Activated naive CD4-positive, alpha-beta T cell treated with anti-CD3 and anti-CD28 coated beads, Interleukin-2, amount 50 U/mL, for 72 hours (primary cell): ENCODE data around the gene TMEM150C. TPM values are rescaled to one million over a fixed set of nuclear protein-coding genes. Genes with fewer than 3 reads are reported as not detected.
A peak's percentile ranks its signal among the peaks of the same experiment; 100 is the strongest.
"Not testable (repeated sequence)": the region's sequence is repeated elsewhere in the genome, so short reads cannot be mapped to it uniquely, and the experiment has no call there.

Source experiments
- ATAC-seq, 2 donors: fragments of 150-1000 bp; cut with Tn5 transposase; 2 replicates each; pipeline ENCODE4 v1.10.0; 2021; ENCODE audit warnings: mild to moderate bottlenecking in 2 of 2, moderate library complexity in 2 of 2
- DNase-seq, 2 donors: peaks; one replicate each; pipeline ENCODE4 v3.0.0; 2021 to 2022; ENCODE audit warnings: low spot score in 2 of 2
- H3K27ac Mint-ChIP-seq, 2 donors: one replicate each; pipeline ENCODE4 v1.8.0; 2022; ENCODE audit warnings: mild to moderate bottlenecking in 2 of 2, mixed read lengths in 2 of 2
- H3K36me3 Mint-ChIP-seq, 2 donors: one replicate each; pipeline ENCODE4 v1.8.0; 2022; ENCODE audit warnings: mixed read lengths in 2 of 2
- H3K9me3 Mint-ChIP-seq, 2 donors: one replicate each; pipeline ENCODE4 v1.8.0; 2022; ENCODE audit warnings: mixed read lengths in 2 of 2
- total RNA-seq, 2 donors: library from RNA; stranded (reverse); gene quantifications; one replicate each; pipeline ENCODE4 v1.2.3, GENCODE V29; 2022

The TMEM150C gene
- total RNA-seq, 2 donors from 2014 or later: not detected

- H3K9me3 Mint-ChIP-seq: no peaks in the 10 kb centered on the region
- no peak overlapping the region for H3K27ac Mint-ChIP-seq
- ATAC-seq: no peak
- DNase-seq: no peak
- H3K36me3 Mint-ChIP-seq: no peaks in the 10 kb centered on the region
Measured at GRCh38 chr4:82583897-82584587, 22.3 kb upstream of the TMEM150C start.

DNA sequence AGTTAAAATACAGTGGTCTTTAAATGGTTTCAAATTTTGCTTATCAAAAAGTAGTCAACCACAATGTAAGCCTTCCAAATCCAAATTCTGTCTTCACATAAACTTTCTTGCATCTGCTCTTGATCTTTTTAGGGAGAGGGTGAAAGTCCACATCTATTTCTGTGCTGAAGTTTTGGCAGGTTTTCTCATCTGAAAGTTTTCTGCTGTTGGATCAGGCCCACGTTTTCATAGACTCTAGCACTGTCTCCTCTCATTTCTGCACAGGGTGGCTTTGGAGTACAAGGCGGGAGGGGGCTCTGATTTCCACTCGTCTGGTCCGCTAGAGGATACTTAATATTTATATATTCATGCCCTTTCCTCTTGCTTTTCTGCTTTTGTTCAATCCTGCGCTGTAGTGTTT lies 18.1 kb upstream of the TMEM150C start:
- ATAC-seq: no peak
- no peak overlapping the region for H3K27ac Mint-ChIP-seq
- no peak for DNase-seq

GRCh38 chr4:82578935-82579334 lies 17.1 kb upstream of the TMEM150C start:
- ATAC-seq (no peak), DNase-seq (no peak)
- Mint-ChIP-seq H3K36me3 (no peaks in the 10 kb centered on the region), H3K9me3 (no peaks in the 10 kb centered on the region), H3K27ac (no peak overlapping the region)

More for the DNA sequence above, 18.1 kb upstream of the TMEM150C start:
- no peaks in the 10 kb centered on the region for H3K36me3 Mint-ChIP-seq
- no peaks in the 10 kb centered on the region for H3K9me3 Mint-ChIP-seq

DNA sequence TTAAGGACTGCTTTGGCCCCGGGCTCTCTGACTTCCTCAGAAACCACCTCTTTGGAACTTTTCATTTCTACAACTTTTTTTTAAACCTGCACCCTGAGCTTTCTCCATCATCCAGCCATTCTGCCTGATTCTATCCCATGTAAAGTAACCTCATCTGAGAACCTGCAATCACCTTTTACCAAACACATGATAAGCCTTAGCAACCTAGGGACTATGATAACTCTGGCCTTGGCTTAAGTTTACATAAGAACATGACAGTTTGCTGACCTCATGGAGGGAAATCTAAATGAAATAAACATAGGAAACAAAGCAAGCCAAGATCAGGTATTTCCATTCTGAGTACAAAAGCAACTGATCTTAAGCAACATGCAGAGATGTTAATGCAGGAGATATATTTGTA lies 15.7 kb upstream of the TMEM150C start:
- Mint-ChIP-seq H3K27ac (no peak overlapping the region), H3K9me3 (no peaks in the 10 kb centered on the region), H3K36me3 (no peaks in the 10 kb centered on the region)
- DNase-seq (no peak), ATAC-seq (no peak)

DNA sequence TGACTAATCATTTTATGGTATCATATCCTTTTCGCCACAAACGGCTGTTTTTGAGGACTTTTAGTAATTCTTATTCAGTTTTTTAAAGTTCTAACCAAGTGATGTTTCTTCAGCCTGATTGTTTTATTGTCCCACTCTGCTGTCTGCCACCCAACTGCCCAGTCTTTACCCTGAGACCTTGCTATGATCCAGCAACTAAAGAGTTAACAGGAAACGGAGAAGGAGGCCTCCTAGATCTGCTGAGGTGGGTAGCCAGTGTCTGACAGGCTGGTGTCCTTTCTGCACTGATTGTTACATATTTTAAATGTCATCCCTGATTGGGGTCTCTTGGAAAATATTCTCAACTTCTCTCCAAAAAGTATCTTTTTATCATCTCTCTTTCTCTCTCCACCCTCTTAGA lies 7.9 kb upstream of the TMEM150C start:
- Mint-ChIP-seq H3K27ac (no peak overlapping the region), H3K9me3 (no peaks in the 10 kb centered on the region), H3K36me3 (no peaks in the 10 kb centered on the region)
- DNase-seq (no peak), ATAC-seq (no peak)

DNA sequence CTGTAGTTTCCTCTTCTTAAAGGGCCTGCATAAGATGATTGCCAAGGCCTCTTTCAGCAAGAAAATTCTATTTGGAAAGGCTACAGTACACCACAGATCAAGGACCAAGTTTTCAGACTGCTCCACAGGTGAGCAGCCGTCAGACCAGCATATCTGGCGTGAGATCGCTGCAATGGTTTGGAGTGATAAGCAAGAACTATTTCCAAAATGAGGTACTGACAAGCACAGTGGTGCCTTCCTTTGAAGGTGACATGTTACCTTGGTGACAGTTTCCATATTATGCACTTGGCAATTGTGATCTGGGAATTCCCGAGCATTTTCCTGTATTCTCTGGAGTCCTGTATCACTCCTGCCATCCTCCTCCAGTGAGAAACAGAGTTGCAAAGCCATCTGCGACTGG lies 7.3 kb upstream of the TMEM150C start:
- no peak for ATAC-seq
- Mint-ChIP-seq H3K36me3 (no peaks in the 10 kb centered on the region), H3K27ac (no peak overlapping the region), H3K9me3 (no peaks in the 10 kb centered on the region)
- DNase-seq: no peak

DNA sequence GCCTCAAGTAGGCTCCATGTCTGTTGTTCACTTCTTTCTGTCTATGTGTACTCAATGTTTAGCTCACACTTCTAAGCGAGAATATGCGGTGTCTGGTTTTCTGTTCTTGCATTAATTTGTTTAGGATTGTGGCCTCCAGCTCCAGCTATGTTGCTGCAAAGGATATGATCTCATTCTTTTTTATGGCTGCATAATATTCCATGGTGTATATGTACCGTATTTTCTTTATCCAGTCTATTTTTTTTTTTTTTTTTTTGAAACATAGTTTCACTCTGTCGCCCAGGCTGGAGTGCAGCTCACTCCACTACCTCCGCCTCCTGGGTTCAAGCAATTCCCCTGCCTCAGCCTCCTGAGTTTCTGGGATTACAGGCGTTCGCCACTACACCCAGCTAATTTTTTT lies 5.7 kb upstream of the TMEM150C start:
- H3K36me3 Mint-ChIP-seq: peaks cover 7 to 10% of the 10 kb centered on the region in 2 donors
- ATAC-seq (no peak), DNase-seq (no peak)
- no peak overlapping the region for H3K27ac Mint-ChIP-seq
- no peaks in the 10 kb centered on the region for H3K9me3 Mint-ChIP-seq

DNA sequence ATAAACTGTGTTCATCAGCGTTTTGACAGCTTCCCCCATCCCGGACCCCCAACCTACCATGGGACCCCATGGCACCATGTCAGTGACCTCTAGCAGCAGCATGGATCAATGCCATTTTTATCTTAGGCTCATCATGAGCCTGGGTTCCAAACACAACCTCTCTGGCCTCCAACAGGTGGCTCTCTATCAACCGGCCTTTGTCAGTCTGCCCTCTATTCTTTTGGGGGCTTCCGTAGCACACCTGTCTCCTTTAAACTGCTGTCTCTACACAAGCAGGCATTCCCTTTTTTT lies 721 bp upstream of the TMEM150C start:
- H3K36me3 Mint-ChIP-seq: peaks cover 13 to 22% of the 10 kb centered on the region in 2 donors
- H3K9me3 Mint-ChIP-seq: no peaks in the 10 kb centered on the region
- no peak overlapping the region for H3K27ac Mint-ChIP-seq
- ATAC-seq (no peak), DNase-seq (no peak)

DNA sequence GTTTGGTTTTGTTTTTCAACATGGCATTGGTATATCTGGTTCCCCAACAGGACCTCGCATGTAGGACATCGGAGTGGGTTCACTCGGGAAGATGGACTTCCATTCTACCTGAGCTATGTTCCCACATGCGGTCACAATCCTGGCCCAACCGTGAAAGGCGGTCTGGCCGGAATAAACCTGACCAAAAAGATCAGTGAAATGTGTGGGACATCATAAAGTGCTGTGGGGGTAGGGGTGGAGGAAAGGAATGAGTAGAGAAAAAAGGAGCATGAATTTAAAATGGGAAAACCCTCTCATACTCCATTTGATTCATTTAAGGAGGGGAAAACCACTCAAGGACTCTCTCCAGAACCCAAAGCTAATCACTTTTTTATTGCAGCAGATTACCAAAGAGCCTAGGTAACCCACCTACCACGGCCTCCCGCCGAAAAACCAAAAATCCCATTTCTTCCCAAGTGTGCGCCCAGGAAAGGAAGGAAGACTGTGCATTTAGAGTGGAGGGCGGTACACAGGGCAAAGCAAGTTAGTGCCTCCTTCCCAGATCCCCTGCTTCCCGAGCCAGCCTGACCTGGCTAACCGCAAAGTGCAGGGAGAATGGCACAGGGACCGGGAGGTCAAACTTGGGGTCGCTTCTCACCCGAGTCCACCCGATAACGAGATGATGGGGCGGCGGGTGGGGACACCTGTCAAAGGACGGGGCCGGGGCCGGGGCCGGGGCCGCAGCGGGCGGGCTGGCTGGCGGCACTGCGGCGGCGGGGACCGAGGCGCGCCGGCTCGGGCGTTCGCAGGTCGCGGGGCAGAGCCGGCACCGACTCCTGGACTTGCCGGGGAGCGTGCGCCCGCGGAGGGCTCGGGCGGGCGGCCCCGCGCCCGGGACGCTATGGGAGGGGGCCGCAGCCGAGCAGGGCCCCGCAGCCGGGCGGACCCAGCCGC lies 669 bp downstream of the TMEM150C start:
- DNase-seq (no peak), ATAC-seq (peak in 1 of 2 donors; percentile 38)
- Mint-ChIP-seq H3K36me3 (peaks cover 13 to 22% of the 10 kb centered on the region in 2 donors), H3K27ac (no peak overlapping the region), H3K9me3 (no peaks in the 10 kb centered on the region)

GRCh38 chr4:82559735-82560120 lies 2.1 kb downstream of the TMEM150C start:
- DNase-seq (no peak), ATAC-seq (no peak)
- Mint-ChIP-seq H3K27ac (no peak overlapping the region), H3K36me3 (peaks cover 13 to 22% of the 10 kb centered on the region in 2 donors), H3K9me3 (no peaks in the 10 kb centered on the region)

GRCh38 chr4:82559090-82559734 lies 2.6 kb downstream of the TMEM150C start:
- not testable (repeated sequence) for ATAC-seq, H3K27ac Mint-ChIP-seq, H3K9me3 Mint-ChIP-seq, DNase-seq
- H3K36me3 Mint-ChIP-seq: peaks cover 13 to 22% of the 10 kb centered on the region in 2 donors

DNA sequence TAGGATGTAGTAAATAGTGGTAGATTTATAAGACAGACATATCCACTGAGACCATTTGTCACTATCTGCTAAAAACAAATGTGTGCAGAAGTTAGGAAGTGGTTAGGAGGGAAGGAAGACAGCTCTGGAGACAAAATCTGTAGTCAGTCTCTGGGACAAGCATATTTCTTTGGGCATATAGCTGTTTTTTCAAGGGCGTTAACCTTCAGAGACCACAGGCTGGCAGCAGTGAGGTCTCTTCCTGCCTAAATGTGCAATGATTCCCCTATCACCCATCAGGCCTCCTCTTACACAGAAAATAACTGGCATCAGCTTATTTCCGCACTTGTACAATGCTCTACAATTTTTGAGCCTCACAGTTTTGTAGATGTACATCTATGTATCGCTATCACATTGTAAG lies 6.5 kb downstream of the TMEM150C start:
- H3K36me3 Mint-ChIP-seq: no peaks in the 10 kb centered on the region
- no peaks in the 10 kb centered on the region for H3K9me3 Mint-ChIP-seq
- DNase-seq (no peak), ATAC-seq (no peak)
- no peak overlapping the region for H3K27ac Mint-ChIP-seq

GRCh38 chr4:82553020-82553419 lies 8.8 kb downstream of the TMEM150C start:
- ATAC-seq (no peak), DNase-seq (no peak)
- Mint-ChIP-seq H3K27ac (no peak overlapping the region), H3K36me3 (no peaks in the 10 kb centered on the region), H3K9me3 (peaks cover 0 to 6% of the 10 kb centered on the region in 2 donors)

GRCh38 chr4:82551734-82552133 lies 10.1 kb downstream of the TMEM150C start:
- DNase-seq (no peak), ATAC-seq (no peak)
- no peak overlapping the region for H3K27ac Mint-ChIP-seq
- H3K36me3 Mint-ChIP-seq: no peaks in the 10 kb centered on the region
- H3K9me3 Mint-ChIP-seq: peaks cover 0 to 6% of the 10 kb centered on the region in 2 donors

DNA sequence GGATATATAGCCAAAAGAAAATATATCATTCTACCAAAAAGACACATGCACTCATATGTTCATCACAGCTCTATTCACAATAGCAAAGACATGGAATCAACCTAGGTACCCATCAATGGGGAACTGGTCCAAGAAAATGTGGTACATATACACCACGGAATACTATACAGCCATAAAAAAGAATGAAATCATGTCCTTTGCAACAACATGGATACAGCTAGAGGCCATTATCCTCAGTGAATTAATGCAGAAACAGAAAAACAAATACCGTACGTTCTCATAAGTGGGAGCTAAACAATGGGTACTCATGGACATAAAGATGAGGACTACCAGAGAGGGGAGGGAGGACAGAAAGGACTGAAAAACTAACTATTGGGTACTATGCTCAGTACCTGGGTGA lies 13.9 kb downstream of the TMEM150C start:
- H3K27ac Mint-ChIP-seq, H3K9me3 Mint-ChIP-seq, DNase-seq: not testable (repeated sequence)

GRCh38 chr4:82543131-82543530 lies 18.7 kb downstream of the TMEM150C start:
- DNase-seq (no peak), ATAC-seq (no peak)
- H3K27ac Mint-ChIP-seq: no peak overlapping the region
- H3K9me3 Mint-ChIP-seq: no peaks in the 10 kb centered on the region
- H3K36me3 Mint-ChIP-seq: no peaks in the 10 kb centered on the region

More for the DNA sequence above, 13.9 kb downstream of the TMEM150C start:
- not testable (repeated sequence) for ATAC-seq, H3K36me3 Mint-ChIP-seq

DNA sequence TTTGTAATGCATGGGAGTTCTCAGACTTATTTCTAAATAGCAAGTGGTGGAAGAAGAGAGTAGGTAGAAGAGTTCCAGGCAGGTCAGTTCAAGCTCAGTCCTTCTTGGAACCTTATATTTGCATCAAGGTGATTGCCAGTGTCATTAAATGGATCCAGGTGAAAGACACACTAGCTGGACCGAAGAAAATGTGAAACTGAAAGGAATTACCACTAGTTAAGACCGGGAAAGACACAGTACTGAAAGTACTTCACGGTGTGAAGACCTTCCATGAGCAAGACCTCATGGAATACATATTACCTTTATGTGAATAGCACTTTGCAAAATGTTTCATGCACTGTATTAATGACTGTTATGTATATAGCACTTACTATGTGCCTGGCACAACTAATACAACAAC lies 19.1 kb downstream of the TMEM150C start:
- Mint-ChIP-seq H3K27ac (no peak overlapping the region), H3K36me3 (no peaks in the 10 kb centered on the region), H3K9me3 (no peaks in the 10 kb centered on the region)
- DNase-seq (no peak), ATAC-seq (no peak)
